Measurements from ENCODE around the gene CATSPER4. TPM values are rescaled to one million over a fixed set of nuclear protein-coding genes. Genes with fewer than 3 reads are reported as not detected.

Gene CATSPER4
- total RNA-seq, 1 donor from 2014 or later = 0.29 TPM

GRCh38 chr1:26177182-26177684 lies 13.2 kb upstream of the CATSPER4 start, which contains the start of gene CNKSR1:
CNKSR1 (plus strand) TSS chr1:26177491; CDS start chr1:26177548, 57 bp downstream.
- Mint-ChIP-seq H3K27ac (peak within 1 kb of the TSS; percentile 99), H3K9me3 (no peaks in the 10 kb centered on the region), H3K4me1 (peaks cover 12% of the 10 kb centered on the region), H3K4me3 (peak within 1 kb of the TSS; percentile 86), H3K27me3 (ENCODE audit: low read depth) (no peaks in the 10 kb centered on the region), H3K36me3 (peaks cover 8% of the 10 kb centered on the region)
- TF ChIP-seq CTCF (IDR thresholded peaks at IDR 0.05; ENCODE audit: unreplicated experiment) = no peak
- peak in 1 of 2 experiments; percentile 77 for DNase-seq (ENCODE audit: low spot score in 2 of 2, unreplicated experiment in 2 of 2)

GRCh38 chr1:26180010-26180506 lies 10.3 kb upstream of the CATSPER4 start:
- H3K4me1 Mint-ChIP-seq = peaks cover 12% of the 10 kb centered on the region
- no peaks in the 10 kb centered on the region for H3K27me3 Mint-ChIP-seq (ENCODE audit: low read depth)
- no peak overlapping the region for H3K27ac Mint-ChIP-seq
- TF ChIP-seq CTCF (IDR thresholded peaks at IDR 0.05; ENCODE audit: unreplicated experiment) = no peak
- DNase-seq (ENCODE audit: low spot score in 2 of 2, unreplicated experiment in 2 of 2) = no peak
- no peak overlapping the region for H3K4me3 Mint-ChIP-seq
- H3K36me3 Mint-ChIP-seq = peaks cover 12% of the 10 kb centered on the region
- no peaks in the 10 kb centered on the region for H3K9me3 Mint-ChIP-seq

GRCh38 chr1:26181586-26182382 lies 8.6 kb upstream of the CATSPER4 start:
- Mint-ChIP-seq H3K27ac (no peak overlapping the region), H3K27me3 (ENCODE audit: low read depth) (no peaks in the 10 kb centered on the region), H3K4me3 (no peak overlapping the region), H3K36me3 (peaks cover 18% of the 10 kb centered on the region), H3K4me1 (peaks cover 12% of the 10 kb centered on the region), H3K9me3 (no peaks in the 10 kb centered on the region)
- TF ChIP-seq CTCF (IDR thresholded peaks at IDR 0.05; ENCODE audit: unreplicated experiment) = no peak
- DNase-seq (ENCODE audit: low spot score in 2 of 2, unreplicated experiment in 2 of 2) = no peak

GRCh38 chr1:26182383-26182696 lies 8.1 kb upstream of the CATSPER4 start:
- no peak for TF ChIP-seq CTCF (IDR thresholded peaks at IDR 0.05; ENCODE audit: unreplicated experiment)
- DNase-seq (ENCODE audit: low spot score in 2 of 2, unreplicated experiment in 2 of 2) = no peak
- Mint-ChIP-seq H3K27ac (no peak overlapping the region), H3K4me3 (no peak overlapping the region), H3K4me1 (peaks cover 9% of the 10 kb centered on the region), H3K27me3 (ENCODE audit: low read depth) (no peaks in the 10 kb centered on the region), H3K36me3 (peaks cover 18% of the 10 kb centered on the region), H3K9me3 (no peaks in the 10 kb centered on the region)

GRCh38 chr1:26184086-26184485 lies 6.3 kb upstream of the CATSPER4 start:
- TF ChIP-seq CTCF (IDR thresholded peaks at IDR 0.05; ENCODE audit: unreplicated experiment) = no peak
- Mint-ChIP-seq H3K27ac (no peak overlapping the region), H3K4me3 (no peak overlapping the region), H3K36me3 (peaks cover 18% of the 10 kb centered on the region), H3K9me3 (no peaks in the 10 kb centered on the region), H3K4me1 (no peaks in the 10 kb centered on the region), H3K27me3 (ENCODE audit: low read depth) (no peaks in the 10 kb centered on the region)
- no peak for DNase-seq (ENCODE audit: low spot score in 2 of 2, unreplicated experiment in 2 of 2)

Data from mesothelial cell of epicardium (in vitro differentiated cells).